Epithelial cell of proximal tubule (primary cell): ENCODE results near the gene AKAIN1. TPM values are rescaled to one million over a fixed set of nuclear protein-coding genes. Genes with fewer than 3 reads are reported as not detected.

Source experiments
- DNase-seq: peaks from one replicate; pipeline ENCODE4 v3.0.0-alpha.2; 2011; ENCODE audit warnings: low read depth
- H3K4me3 ChIP-seq: 2 replicates; pipeline ENCODE4 v1.5.1; 2011; ENCODE audit warnings: low read depth, mild to moderate bottlenecking, low read length
- total RNA-seq: library from RNA; depleted of rRNA; stranded (reverse); fragments of >200 nt; gene quantifications from 2 replicates; pipeline ENCODE4 v1.2.3, GENCODE V29; 2015
- TF ChIP-seq, protein P1 (sequence below): conservative IDR thresholded peaks from 2 replicates; pipeline ENCODE4 v1.5.1; 2012; ENCODE audit warnings: low read depth, mild to moderate bottlenecking, low read length

Gene AKAIN1
- total RNA-seq, 1 donor from 2014 or later = not detected

DNA sequence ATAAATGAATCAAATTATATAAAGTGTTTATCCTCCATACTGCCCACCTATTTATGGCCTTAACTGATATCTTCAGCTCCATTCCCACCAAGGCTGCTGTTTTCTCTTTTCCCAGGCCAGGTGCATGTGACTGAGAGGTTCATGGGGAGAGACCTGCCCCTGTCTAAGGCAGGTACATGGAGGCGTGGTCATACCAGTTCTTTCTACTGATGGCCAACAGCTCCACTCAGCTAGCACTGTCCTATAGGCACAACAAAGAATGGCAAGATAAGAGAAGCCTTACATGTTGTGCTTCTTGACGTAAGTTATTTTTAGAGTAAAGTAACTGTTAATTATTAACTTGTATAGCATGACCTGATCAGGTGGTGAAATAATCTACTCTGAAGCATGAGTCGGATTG lies 16.8 kb downstream of the AKAIN1 start:
- H3K4me3 ChIP-seq = no peak overlapping the region
- no peak for DNase-seq
- TF ChIP-seq, protein P1, sequence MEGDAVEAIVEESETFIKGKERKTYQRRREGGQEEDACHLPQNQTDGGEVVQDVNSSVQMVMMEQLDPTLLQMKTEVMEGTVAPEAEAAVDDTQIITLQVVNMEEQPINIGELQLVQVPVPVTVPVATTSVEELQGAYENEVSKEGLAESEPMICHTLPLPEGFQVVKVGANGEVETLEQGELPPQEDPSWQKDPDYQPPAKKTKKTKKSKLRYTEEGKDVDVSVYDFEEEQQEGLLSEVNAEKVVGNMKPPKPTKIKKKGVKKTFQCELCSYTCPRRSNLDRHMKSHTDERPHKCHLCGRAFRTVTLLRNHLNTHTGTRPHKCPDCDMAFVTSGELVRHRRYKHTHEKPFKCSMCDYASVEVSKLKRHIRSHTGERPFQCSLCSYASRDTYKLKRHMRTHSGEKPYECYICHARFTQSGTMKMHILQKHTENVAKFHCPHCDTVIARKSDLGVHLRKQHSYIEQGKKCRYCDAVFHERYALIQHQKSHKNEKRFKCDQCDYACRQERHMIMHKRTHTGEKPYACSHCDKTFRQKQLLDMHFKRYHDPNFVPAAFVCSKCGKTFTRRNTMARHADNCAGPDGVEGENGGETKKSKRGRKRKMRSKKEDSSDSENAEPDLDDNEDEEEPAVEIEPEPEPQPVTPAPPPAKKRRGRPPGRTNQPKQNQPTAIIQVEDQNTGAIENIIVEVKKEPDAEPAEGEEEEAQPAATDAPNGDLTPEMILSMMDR = no peak

DNA sequence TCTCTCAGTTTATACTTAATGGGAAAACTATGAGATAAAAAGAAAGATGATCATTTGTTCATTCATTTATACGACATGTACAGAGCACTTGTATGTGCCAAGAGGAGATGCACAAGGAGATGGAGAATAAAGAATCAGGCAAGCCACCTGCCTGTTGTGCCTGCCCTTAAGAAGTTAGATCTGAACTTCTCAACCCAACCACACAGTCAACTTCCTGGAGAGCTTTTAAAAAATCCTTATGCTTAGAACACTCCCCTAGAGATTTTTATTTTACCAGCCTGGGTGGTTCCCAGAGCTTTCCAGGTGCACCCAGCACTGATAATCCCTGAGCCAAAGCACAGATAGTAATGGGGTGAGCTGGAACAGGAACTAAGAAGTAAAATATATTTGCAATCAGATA lies 18.5 kb downstream of the AKAIN1 start:
- no peak for DNase-seq
- H3K4me3 ChIP-seq = no peak overlapping the region
- TF ChIP-seq, protein P1 = no peak

DNA sequence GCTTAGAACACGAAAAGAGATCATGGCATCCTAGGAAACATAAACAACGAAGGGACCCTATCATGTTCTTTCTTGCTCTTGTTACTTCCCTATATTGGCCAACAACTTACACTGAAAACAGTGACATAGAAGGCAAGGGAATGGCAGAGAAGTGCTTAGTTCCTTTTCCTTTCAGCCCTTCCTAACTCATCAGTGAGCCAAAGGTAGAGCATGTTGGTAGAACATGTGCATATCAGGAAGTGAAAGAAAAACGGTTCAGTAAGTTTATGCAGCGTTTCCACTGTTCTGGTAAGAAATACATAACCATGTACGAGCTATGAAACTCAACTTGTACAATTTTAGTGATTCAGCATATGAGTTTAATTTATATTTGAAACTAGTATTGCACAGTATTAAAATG lies 21.7 kb downstream of the AKAIN1 start:
- no peak for DNase-seq
- TF ChIP-seq, protein P1 = no peak
- no peak overlapping the region for H3K4me3 ChIP-seq

DNA sequence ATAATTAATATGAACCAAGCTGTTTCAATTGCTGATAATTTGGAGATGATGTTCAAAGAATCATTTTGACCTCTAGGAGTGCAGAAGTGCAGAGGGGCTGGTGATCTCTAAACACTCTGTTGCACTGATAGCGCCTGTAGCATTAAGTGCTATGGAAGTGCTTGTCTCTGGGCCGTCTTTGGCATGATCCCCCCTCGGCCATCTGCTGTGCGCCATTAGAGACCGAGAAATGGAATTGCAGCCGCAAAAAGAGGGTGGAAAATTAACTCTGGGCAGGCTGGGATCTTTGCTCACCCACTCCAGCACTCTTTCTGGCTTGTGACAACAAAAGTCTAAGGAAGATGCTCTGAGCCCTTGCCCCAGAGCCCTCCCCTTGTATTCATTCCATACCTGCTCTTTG lies 23.4 kb downstream of the AKAIN1 start:
- no peak overlapping the region for H3K4me3 ChIP-seq
- TF ChIP-seq, protein P1 = no peak
- DNase-seq = no peak

DNA sequence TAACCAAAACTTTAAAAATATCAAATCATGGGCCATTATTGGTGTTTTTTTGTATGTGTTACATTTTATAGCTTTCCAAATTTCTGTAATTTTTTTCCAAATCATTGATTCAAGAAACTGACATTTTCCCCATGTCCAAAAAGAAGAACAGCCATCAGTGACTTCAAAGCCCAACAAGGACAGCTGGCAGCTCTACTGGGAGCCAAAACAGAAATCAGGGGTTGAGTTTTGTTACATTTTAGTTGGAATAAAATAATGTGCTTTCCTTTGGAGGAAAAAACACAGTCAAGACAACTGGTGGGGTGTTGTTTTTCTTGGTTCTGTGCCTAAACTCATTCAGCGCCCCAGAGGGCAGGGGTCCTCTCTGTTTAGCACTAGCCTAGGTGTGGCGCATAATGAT lies 23.8 kb downstream of the AKAIN1 start:
- no peak for DNase-seq
- TF ChIP-seq, protein P1 = no peak
- no peak overlapping the region for H3K4me3 ChIP-seq

DNA sequence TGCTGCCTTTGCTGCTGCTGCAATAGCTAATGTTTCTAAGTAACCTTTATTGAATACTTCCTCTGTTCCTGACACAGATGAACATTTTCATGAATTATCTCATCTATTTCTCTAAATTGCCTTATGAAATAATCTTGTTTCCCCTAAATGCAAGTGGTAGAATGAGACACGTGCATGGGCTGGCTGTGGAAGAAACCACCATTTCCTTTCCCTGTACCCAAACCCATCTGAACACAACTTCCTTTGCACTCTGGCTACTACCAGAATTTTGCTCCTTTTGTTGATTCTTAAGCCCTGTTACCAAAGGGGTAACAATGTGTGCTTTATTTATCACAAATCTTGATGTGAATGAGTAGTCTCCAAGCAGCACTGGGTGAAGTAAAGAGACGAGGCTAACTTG lies 29.2 kb downstream of the AKAIN1 start:
- no peak for DNase-seq
- H3K4me3 ChIP-seq = no peak overlapping the region
- TF ChIP-seq, protein P1 = no peak

DNA sequence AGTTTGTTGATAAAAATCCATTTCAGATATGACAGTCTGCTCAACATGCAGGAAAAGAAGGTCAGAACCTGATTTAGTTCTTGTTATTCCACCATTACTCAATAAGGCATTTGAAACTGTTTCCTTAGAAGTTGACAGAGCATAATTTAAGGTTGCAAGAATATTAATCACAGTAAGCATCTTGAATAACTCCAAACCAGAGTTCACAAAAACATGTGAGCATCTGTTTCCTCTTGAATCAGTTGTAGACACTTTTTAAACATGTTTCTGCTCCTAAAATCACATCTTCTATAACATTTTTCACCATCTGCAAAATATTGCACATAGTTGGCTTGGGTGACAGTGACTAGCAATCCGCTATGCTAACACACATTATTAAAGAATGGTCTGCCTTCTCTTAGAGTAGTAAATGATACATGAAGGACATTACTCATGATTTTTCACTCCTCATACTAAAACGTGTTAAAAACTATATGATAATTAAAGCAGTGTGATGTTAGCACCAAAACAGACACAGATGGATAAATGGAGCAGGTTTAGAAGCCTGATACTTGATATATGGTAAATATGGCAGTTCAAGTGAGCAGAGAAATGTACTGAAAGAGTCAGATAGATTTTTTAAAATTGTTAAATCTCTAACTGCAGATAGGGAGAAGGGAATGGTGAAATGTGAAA lies 30.3 kb downstream of the AKAIN1 start:
- TF ChIP-seq, protein P1 = no peak
- DNase-seq = no peak
- H3K4me3 ChIP-seq = no peak overlapping the region
